PFSK-1 (cell line): ENCODE results near the gene CCR7.

Experiments
- FOXP2 ChIP-seq: optimal IDR thresholded peaks from 2 replicates; pipeline ENCODE3; 2011; ENCODE audit warnings: borderline replicate concordance, control low read depth, inconsistent platforms; ENCODE audit not compliant: insufficient read depth; ENCODE audit errors: extremely low read length, extremely low read depth
- POLR2AphosphoS5 ChIP-seq: IDR thresholded peaks from 2 replicates; pipeline ENCODE4 v1.6.1; 2012; ENCODE audit warnings: low read depth, mild to moderate bottlenecking, control low read depth, low read length, moderate library complexity
- SIN3A ChIP-seq: IDR thresholded peaks from 2 replicates; pipeline ENCODE4 v1.6.1; 2012; ENCODE audit warnings: mild to moderate bottlenecking, low read length, moderate library complexity, borderline replicate concordance; ENCODE audit not compliant: insufficient read depth
- TAF1 ChIP-seq: IDR thresholded peaks from 2 replicates; pipeline ENCODE4 v1.6.1; 2012; ENCODE audit warnings: low read length, control low read depth, borderline replicate concordance; ENCODE audit not compliant: insufficient read depth
- TF ChIP-seq, protein P1 (sequence below), 2 experiments: IDR thresholded peaks; 2 replicates each; pipeline versions ENCODE4 v1.6.1 to v1.8.0; 2011 to 2012; ENCODE audit warnings: low read depth in 2 of 2, low read length in 2 of 2, control low read depth in 1 of 2, inconsistent platforms in 1 of 2, mild to moderate bottlenecking in 1 of 2, moderate library complexity in 1 of 2; ENCODE audit not compliant: insufficient read depth in 1 of 2

Gene CCR7

DNA sequence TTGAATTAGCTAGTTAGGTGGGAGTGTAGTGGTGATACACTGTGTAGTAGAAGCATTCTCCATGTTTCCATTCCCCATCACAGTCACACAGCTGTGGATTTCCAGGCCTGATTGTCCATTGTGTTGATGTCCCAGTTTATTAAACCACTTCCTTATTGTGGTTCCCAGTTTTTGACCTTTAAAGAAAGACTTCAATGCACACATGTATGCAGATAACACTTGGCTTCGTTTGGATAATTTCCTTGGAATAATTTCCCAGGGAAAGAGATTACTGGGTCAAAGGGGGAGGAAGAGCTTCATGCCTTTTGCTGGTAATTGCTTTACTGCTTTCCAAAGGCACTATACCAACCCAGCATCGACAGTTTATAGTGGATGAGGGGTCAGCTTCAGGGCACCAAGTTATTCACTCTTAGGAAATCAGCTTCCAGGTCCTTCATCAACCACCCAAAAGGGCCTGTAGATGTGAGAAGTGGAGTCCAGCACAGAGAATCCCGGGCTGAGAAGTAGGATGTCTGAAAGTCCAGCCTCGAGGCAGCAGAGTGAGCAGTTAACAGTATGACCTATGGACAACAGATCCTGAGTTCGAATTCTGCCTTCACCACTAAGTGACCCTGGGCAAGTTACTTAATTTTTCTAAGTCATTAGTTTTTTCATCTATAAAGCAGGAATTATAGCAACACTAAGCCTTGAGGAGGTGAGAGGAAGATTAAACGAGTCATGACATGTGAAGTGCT, 32.6 kb downstream of the CCR7 start:
- TF ChIP-seq SIN3A (0 out of 2 replicates have a peak, but pooled peaks have one; percentile 44), POLR2AphosphoS5 (no peak)

DNA sequence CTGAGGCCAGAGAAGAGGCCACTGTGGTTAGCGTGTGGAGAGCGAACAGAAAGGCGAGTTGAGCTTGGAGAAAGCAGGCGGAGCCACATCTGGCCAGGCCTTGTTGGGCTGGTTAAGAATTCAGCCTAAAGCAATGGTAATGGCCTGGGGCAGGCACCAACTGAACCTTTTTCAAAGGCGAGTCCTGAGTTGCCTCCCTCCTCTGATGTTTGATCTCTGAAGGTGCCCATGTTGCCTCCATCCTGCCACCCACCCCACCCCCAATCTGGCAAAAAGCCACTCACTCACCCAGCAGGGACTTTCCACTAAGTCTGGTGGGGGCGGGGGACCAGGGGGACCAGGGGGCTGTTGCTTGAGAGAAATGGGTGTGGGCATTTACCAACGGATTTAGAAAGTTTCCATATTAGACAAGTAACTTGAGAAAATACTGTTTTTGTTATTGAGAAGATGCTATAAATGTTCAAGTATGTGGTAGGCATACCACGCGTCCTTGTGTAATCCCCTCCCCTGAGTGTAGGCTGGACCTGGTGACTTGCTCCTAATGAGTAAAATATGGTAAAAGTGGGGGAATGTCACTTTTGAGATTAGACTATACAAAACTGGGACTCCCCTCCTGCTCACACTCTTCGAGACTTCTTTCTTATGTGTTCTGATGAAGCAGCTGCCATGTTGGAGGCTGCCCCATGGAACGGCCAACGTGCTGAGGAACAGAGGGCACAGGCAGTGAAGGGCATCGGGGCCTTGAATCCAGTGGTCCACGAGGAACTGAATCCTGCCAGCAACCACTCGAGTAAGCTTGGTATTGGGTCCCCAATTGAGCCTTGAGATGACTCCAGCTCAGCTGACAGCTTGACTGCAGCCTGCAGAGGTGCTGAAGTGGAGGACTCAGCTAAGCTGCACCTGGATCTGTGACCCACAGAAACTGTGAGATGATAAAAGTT, 34.0 kb downstream of the CCR7 start:
- no peak for TF ChIP-seq SIN3A
- TF ChIP-seq TAF1, result no peak
- TF ChIP-seq FOXP2, result no peak
- no peak for TF ChIP-seq POLR2AphosphoS5
- TF ChIP-seq, protein P1, sequence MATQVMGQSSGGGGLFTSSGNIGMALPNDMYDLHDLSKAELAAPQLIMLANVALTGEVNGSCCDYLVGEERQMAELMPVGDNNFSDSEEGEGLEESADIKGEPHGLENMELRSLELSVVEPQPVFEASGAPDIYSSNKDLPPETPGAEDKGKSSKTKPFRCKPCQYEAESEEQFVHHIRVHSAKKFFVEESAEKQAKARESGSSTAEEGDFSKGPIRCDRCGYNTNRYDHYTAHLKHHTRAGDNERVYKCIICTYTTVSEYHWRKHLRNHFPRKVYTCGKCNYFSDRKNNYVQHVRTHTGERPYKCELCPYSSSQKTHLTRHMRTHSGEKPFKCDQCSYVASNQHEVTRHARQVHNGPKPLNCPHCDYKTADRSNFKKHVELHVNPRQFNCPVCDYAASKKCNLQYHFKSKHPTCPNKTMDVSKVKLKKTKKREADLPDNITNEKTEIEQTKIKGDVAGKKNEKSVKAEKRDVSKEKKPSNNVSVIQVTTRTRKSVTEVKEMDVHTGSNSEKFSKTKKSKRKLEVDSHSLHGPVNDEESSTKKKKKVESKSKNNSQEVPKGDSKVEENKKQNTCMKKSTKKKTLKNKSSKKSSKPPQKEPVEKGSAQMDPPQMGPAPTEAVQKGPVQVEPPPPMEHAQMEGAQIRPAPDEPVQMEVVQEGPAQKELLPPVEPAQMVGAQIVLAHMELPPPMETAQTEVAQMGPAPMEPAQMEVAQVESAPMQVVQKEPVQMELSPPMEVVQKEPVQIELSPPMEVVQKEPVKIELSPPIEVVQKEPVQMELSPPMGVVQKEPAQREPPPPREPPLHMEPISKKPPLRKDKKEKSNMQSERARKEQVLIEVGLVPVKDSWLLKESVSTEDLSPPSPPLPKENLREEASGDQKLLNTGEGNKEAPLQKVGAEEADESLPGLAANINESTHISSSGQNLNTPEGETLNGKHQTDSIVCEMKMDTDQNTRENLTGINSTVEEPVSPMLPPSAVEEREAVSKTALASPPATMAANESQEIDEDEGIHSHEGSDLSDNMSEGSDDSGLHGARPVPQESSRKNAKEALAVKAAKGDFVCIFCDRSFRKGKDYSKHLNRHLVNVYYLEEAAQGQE (IDR thresholded peaks at IDR 0.05; ENCODE audit: insufficient read depth in 1 of 2, low read depth in 2 of 2, low read length in 2 of 2), result no peak

DNA sequence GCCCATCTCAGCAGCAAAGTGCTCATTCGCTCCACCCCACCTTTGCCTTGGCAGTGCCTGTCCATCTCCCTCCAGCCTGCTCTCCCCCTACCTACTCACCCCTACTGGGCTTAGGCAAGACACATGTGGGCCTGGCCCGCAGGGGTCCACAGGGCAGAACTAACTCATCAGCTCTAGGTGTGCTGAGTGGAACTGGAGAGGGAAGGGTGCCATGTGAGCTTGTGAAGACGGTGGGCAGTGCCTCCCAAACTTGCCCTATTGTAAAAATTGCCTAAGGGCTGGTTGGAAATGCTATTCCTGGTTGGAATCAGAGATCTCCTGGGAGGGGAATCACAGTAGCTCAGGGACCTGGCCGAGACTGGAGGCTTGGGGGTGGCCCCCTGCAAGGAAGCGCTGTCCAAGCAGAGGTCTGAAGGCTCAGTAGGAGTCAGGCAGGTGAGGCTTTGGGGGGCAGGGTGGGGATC, 34.7 kb downstream of the CCR7 start:
- TF ChIP-seq, protein P1 (IDR thresholded peaks at IDR 0.05; ENCODE audit: insufficient read depth in 1 of 2, low read depth in 2 of 2, low read length in 2 of 2), result no peak
- TF ChIP-seq FOXP2, result no peak
- no peak for TF ChIP-seq POLR2AphosphoS5
- no peak for TF ChIP-seq TAF1
- TF ChIP-seq SIN3A, result no peak

DNA sequence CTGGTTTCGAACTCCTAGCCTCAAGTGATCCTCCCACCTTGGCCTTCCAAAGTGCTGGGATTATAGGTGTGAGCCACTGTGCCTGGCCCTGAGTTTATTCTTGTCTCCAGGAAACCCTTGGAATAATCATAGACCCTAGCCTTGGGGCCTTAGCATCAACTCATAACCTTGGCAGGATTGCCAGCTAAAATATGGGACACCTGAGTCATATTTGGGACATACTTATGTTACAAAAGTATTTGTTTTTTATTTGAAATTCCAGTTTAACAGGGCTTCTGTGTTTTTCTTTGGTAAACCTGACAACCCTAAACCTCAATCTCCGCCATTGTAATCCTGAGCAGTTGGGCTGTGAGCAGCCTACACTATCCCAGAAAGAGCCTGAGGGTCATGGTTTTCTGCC, 35.3 kb downstream of the CCR7 start:
- TF ChIP-seq, protein P1 (IDR thresholded peaks at IDR 0.05; ENCODE audit: insufficient read depth in 1 of 2, low read depth in 2 of 2, low read length in 2 of 2), result no peak
- TF ChIP-seq POLR2AphosphoS5, result no peak
- TF ChIP-seq TAF1, result no peak
- TF ChIP-seq FOXP2, result no peak
- no peak for TF ChIP-seq SIN3A

DNA sequence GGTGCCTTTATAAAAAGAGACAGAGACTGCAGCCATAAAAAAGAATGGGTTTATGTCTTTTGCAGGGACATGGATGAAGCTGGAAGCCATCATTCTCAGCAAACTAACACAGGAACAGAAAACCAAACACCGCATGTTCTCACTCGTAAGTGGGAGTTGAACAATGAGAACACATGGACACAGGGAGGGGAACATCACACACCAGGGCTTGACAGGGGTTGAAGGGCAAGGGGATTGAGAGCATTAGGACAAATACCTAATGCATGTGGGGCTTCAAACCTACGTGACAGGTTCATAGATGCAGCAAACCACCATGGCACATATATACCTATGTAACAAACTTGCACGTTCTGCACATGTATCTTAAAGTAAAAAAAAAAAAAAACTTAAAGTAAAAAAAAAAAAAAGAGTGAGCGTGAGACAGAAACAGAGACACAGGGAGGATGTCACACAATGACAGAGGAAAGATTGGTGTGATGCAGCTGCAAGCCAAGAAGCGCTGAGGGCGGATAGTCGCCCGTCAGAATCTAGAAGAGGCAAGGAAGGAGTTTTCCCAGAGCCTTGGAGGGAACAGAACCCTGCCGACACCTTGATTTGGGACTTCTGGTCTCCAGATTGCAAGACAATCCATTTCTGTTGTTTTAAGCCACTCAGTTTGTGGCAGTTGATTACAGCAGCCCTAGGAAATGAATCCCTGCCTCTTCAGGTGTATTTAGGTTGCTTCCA, 36.4 kb downstream of the CCR7 start:
- no peak for TF ChIP-seq POLR2AphosphoS5
- TF ChIP-seq SIN3A, result no peak
- TF ChIP-seq FOXP2, result no peak
- TF ChIP-seq TAF1, result no peak
- TF ChIP-seq, protein P1 (IDR thresholded peaks at IDR 0.05; ENCODE audit: insufficient read depth in 1 of 2, low read depth in 2 of 2, low read length in 2 of 2), result no peak
